ENCODE measurements around the gene PCDHA7.
"Not testable (repeated sequence)": the region's sequence is repeated elsewhere in the genome, so short reads cannot be mapped to it uniquely, and the experiment has no call there.

PCDHA7 gene

DNA sequence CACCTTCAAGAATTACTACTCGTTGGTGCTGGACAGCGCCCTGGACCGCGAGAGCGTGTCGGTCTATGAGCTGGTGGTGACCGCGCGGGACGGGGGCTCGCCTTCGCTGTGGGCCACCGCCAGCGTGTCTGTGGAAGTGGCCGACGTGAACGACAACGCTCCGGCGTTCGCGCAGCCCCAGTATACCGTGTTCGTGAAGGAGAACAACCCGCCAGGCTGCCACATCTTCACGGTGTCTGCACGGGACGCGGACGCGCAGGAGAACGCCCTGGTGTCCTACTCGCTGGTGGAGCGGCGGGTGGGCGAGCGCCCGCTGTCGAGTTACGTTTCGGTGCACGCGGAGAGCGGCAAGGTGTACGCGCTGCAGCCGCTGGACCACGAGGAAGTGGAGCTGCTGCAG is 11.1 kb upstream of the PCDHA7 start:
- in situ Hi-C loops (cut with MboI; ENCODE audit: low sequenced_read_pairs) = not testable (repeated sequence)

DNA sequence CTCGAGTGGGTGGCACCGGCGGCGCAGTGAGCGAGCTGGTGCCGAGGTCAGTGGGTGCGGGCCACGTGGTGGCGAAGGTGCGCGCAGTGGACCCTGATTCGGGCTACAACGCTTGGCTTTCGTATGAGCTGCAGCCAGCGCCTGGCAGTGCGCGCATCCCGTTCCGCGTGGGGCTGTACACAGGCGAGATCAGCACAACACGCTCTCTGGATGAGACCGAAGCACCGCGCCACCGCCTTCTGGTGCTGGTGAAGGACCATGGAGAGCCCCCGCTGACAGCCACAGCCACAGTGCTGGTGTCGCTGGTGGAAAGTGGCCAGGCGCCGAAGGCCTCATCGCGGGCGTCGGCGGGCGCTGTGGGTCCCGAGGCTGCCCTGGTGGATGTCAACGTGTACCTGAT is 10.6 kb upstream of the PCDHA7 start:
- in situ Hi-C loops (cut with MboI; ENCODE audit: low sequenced_read_pairs) = no loop called here

DNA sequence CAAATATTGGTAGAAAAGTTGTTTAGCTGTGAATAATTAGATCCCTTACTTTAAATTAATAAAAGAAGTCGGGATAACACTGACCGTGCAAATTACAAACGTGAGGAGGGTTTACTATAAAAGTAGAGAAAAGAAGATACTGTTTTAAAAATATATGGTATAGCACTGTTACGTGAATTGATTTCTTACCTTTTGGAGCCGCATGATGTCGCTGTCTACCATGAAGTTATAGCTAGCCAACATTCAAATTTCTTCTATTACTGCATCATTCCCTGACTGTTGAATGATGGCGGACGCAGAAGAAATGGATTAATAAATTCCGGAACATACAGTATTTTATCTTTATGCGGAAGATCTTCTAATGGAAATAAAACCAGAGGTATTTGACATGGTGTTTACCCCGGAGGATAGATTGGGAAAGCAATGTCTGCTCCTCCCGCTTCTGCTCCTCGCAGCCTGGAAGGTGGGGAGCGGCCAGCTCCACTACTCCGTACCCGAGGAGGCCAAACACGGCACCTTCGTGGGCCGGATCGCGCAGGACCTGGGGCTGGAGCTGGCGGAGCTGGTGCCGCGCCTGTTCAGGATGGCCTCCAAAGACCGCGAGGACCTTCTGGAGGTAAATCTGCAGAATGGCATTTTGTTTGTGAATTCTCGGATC is 6.2 kb upstream of the PCDHA7 start, which contains the start of gene PCDHA6:
Gene PCDHA6, plus strand, starts transcription at position 257 of the 658 bp plus-strand sequence. Its CDS starts 132 bp downstream, at position 389.
- in situ Hi-C loops (cut with MboI; ENCODE audit: low sequenced_read_pairs) = no loop called here

DNA sequence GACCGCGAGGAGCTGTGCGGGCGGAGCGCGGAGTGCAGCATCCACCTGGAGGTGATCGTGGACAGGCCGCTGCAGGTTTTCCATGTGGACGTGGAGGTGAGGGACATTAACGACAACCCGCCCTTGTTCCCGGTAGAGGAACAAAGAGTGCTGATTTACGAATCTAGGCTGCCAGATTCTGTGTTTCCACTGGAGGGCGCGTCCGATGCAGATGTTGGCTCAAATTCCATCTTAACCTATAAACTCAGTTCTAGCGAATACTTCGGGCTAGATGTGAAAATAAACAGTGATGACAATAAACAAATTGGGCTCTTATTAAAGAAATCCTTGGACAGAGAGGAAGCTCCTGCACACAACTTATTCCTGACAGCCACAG is 5.7 kb upstream of the PCDHA7 start:
- in situ Hi-C loops (cut with MboI; ENCODE audit: low sequenced_read_pairs) = no loop called here

DNA sequence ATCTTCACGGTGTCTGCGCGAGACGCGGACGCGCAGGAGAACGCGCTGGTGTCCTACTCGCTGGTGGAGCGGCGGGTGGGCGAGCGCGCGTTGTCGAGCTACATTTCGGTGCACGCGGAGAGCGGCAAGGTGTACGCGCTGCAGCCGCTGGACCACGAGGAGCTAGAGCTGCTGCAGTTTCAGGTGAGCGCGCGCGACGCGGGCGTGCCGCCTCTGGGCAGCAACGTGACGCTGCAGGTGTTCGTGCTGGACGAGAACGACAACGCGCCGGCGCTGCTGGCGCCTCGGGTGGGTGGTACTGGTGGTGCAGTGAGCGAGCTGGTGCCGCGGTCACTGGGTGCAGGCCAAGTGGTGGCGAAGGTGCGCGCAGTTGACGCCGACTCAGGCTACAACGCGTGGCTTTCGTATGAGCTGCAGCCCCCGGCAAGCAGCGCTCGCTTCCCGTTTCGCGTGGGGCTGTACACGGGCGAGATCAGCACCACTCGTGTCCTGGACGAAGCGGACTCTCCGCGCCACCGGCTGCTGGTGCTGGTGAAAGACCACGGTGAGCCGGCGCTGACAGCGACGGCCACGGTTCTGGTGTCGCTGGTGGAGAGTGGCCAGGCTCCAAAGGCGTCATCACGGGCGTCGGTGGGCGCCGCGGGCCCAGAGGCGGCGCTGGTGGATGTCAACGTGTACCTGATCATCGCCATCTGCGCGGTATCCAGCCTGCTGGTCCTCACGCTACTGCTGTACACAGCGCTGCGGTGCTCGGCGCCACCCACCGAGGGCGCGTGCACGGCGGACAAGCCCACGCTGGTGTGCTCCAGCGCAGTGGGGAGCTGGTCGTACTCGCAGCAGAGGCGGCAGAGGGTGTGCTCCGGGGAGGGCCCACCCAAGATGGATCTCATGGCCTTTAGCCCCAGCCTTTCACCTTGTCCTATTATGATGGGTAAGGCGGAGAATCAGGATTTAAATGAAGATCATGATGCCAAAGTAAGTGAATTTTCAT is 4.3 kb upstream of the PCDHA7 start:
- in situ Hi-C loops (cut with MboI; ENCODE audit: low sequenced_read_pairs) = not testable (repeated sequence)

DNA sequence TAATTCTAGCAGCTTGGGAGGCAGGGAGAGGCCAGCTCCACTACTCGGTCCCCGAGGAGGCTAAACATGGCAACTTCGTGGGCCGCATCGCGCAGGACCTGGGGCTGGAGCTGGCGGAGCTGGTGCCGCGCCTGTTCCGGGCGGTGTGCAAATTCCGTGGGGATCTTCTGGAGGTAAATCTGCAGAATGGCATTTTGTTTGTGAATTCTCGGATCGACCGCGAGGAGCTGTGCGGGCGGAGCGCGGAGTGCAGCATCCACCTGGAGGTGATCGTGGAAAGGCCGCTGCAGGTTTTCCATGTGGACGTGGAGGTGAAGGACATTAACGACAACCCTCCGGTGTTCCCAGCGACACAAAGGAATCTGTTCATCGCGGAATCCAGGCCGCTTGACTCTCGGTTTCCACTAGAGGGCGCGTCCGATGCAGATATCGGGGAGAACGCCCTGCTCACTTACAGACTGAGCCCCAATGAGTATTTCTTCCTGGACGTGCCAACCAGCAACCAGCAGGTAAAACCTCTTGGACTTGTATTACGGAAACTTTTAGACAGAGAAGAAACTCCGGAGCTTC is 455 bp downstream of the PCDHA7 start:
- in situ Hi-C loops (cut with MboI; ENCODE audit: low sequenced_read_pairs) = not testable (repeated sequence)

DNA sequence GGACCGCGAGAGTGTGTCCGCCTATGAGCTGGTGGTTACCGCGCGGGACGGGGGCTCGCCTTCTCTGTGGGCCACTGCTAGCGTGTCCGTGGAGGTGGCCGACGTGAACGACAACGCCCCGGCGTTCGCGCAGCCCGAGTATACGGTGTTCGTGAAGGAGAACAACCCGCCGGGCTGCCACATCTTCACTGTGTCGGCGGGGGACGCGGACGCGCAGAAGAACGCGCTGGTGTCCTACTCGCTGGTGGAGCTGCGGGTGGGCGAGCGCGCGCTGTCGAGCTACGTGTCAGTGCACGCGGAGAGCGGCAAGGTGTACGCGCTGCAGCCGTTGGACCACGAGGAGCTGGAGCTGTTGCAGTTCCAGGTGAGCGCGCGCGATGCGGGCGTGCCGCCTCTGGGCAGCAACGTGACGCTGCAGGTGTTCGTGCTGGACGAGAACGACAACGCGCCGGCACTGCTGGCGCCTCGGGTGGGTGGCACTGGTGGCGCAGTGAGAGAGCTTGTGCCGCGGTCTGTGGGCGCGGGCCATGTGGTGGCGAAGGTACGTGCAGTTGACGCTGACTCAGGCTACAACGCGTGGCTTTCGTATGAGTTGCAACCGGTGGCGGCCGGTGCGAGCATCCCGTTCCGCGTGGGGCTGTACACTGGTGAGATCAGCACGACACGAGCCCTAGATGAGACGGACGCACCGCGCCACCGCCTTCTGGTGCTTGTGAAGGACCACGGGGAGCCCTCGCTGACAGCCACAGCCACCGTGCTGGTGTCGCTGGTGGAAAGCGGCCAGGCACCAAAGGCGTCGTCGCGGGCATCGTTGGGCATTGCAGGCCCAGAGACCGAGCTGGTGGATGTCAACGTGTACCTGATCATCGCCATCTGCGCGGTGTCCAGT is 1.8 kb downstream of the PCDHA7 start:
- in situ Hi-C loops (cut with MboI; ENCODE audit: low sequenced_read_pairs) = no loop called here

DNA sequence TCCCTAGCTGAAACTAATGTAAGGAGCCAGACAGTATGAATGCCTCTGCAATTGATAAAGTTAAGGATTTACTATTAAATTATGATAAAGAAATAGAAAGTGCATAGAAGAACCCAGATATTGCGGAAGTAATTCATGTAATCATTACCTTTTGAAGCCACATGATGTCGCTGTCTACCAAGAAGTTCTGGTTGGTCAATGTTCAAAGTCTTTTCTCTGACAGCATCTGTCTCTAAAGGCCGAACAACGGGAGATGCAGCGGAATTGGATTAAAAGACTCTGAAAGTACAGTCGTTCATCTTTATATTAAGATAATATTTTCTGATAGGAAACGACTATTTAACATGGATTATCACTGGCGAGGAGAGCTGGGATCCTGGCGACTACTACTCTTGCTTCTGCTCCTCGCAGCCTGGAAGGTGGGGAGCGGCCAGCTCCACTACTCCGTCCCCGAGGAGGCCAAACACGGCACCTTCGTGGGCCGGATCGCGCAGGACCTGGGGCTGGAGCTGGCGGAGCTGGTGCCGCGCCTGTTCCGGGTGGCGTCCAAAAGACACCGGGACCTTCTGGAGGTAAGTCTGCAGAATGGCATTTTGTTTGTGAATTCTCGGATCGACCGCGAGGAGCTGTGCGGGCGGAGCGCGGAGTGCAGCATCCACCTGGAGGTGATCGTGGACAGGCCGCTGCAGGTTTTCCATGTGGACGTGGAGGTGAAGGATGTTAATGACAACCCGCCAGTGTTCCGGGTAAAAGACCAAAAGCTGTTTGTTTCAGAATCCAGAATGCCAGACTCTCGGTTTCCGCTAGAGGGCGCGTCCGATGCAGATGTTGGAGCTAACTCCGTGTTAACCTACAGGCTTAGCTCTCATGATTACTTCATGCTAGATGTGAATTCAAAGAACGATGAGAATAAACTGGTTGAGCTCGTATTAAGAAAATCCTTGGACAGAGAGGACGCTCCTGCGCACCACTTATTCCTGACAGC is 7.2 kb downstream of the PCDHA7 start, which contains the start of gene PCDHA8:
Gene PCDHA8, plus strand, starts transcription at position 210 of the 985 bp plus-strand sequence. Its CDS starts 135 bp downstream, at position 345.
- in situ Hi-C loops (cut with MboI; ENCODE audit: low sequenced_read_pairs) = no loop called here

DNA sequence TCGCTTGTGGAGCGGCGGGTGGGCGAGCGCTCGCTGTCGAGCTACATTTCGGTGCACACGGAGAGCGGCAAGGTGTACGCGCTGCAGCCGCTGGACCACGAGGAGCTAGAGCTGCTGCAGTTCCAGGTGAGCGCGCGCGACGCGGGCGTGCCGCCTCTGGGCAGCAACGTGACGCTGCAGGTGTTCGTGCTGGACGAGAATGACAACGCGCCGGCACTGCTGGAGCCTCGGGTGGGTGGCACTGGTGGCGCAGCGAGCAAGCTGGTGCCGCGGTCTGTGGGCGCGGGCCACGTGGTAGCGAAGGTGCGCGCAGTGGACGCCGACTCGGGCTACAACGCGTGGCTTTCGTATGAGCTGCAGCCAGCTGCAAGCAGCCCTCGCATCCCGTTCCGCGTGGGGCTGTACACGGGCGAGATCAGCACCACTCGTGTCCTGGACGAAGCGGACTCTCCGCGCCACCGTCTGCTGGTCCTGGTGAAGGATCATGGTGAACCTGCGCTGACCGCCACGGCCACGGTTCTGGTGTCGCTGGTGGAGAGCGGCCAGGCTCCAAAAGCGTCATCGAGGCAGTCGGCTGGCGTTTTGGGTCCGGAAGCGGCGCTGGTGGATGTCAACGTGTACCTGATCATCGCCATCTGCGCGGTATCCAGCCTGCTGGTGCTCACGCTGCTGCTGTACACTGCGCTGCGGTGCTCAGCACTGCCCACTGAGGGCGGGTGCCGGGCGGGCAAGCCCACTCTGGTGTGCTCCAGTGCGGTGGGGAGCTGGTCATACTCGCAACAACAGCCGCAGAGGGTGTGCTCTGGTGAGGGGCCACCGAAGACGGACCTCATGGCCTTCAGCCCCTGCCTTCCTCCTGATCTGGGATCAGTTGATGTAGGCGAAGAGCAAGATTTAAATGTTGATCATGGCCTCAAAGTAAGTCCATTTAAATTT is 9.0 kb downstream of the PCDHA7 start:
- in situ Hi-C loops (cut with MboI; ENCODE audit: low sequenced_read_pairs) = no loop called here

DNA sequence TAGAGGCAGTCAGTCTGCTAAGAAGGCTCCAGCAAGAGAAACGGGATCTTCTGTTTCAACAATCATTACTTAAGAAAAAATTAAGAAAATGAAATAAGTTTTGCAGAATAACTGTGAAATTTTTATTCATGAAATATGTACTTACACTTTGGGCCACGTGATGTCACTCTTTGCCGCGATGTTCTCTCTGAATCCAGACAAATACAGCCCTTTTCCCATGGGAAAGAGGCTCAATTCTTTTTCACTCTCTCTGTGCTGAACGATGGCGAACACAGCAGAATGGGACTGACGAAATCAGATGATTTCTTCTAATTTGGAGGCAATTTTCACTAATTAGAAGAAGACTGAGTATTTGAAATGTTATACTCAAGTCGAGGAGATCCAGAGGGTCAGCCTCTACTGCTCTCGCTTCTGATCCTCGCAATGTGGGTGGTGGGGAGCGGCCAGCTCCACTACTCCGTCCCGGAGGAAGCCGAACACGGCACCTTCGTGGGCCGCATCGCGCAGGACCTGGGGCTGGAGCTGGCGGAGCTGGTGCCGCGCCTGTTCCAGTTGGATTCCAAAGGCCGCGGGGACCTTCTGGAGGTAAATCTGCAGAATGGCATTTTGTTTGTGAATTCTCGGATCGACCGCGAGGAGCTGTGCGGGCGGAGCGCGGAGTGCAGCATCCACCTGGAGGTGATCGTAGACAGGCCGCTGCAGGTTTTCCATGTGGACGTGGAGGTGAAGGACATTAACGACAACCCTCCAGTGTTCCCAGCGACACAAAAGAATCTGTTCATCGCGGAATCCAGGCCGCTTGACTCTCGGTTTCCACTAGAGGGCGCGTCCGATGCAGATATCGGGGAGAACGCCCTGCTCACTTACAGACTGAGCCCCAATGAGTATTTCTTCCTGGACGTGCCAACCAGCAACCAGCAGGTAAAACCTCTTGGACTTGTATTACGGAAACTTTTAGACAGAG is 14.4 kb downstream of the PCDHA7 start, which contains the start of gene PCDHA9:
Gene PCDHA9, plus strand, starts transcription at position 244 of the 964 bp plus-strand sequence. Its CDS starts 114 bp downstream, at position 358.
- in situ Hi-C loops (cut with MboI; ENCODE audit: low sequenced_read_pairs) = not testable (repeated sequence)

DNA sequence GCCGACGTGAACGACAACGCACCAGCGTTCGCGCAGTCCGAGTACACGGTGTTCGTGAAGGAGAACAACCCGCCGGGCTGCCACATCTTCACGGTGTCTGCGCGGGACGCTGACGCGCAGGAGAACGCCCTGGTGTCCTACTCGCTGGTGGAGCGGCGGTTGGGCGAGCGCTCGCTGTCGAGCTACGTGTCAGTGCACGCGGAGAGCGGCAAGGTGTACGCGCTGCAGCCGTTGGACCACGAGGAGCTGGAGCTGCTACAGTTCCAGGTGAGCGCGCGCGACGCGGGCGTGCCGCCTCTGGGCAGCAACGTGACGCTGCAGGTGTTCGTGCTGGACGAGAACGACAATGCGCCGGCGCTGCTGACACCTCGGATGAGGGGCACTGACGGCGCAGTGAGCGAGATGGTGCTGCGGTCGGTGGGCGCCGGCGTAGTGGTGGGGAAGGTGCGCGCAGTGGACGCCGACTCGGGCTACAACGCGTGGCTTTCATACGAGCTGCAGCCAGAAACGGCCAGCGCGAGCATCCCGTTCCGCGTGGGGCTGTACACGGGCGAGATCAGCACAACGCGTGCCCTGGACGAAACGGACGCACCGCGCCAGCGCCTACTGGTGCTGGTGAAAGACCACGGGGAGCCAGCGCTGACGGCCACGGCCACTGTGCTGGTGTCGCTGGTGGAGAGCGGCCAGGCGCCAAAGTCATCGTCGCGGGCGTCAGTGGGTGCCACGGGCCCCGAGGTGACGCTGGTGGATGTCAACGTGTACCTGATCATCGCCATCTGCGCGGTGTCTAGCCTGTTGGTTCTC is 16.0 kb downstream of the PCDHA7 start:
- in situ Hi-C loops (cut with MboI; ENCODE audit: low sequenced_read_pairs) = not testable (repeated sequence)

DNA sequence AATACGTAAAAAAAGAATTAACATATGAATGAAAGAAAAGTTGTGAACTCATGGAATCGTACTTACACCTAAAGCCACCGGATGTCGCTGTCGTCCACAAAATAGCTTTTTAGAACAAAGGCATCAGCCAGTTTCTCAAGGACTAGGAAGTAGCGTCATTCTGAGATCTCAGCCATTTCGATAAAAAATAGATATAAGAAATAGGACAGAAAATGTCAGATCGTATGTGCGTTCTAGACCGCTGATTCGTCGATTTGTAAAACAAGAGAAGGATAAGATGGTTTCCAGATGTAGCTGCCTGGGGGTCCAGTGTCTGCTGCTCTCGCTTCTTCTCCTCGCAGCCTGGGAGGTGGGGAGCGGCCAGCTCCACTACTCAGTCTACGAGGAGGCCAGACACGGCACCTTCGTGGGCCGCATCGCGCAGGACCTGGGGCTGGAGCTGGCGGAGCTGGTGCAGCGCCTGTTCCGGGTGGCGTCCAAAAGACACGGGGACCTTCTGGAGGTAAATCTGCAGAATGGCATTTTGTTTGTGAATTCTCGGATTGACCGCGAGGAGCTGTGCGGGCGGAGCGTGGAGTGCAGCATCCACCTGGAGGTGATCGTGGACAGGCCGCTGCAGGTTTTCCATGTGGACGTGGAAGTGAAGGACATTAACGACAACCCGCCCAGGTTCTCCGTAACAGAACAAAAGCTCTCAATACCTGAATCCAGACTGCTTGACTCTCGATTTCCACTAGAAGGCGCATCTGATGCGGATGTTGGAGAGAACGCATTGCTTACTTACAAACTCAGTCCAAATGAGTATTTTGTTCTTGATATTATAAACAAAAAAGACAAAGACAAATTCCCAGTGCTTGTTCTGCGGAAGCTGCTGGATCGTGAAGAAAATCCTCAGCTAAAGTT is 22.0 kb downstream of the PCDHA7 start, which contains the start of gene PCDHA10:
Gene PCDHA10, plus strand, starts transcription at position 126 of the 903 bp plus-strand sequence. Its CDS starts 152 bp downstream, at position 278.
- in situ Hi-C loops (cut with MboI; ENCODE audit: low sequenced_read_pairs) = no loop called here

DNA sequence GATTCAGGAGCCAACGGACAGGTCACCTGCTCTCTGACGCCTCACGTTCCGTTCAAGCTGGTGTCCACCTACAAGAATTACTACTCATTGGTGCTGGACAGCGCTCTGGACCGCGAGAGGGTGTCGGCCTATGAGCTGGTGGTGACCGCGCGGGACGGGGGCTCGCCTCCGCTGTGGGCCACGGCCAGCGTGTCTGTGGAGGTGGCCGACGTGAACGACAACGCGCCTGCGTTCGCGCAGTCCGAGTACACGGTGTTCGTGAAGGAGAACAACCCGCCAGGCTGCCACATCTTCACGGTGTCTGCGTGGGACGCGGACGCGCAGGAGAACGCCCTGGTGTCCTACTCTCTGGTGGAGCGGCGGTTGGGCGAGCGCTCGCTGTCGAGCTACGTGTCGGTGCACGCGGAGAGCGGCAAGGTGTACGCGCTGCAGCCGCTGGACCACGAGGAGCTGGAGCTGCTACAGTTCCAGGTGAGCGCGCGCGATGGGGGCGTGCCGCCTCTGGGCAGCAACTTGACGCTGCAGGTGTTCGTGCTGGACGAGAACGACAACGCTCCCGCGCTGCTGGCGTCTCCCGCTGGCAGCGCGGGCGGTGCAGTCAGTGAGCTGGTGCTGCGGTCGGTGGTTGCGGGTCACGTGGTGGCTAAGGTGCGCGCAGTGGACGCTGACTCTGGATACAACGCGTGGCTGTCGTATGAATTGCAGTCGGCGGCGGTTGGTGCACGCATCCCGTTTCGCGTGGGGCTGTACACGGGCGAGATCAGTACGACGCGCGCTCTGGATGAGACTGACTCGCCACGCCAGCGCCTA is 23.3 kb downstream of the PCDHA7 start:
- in situ Hi-C loops (cut with MboI; ENCODE audit: low sequenced_read_pairs) = no loop called here

DNA sequence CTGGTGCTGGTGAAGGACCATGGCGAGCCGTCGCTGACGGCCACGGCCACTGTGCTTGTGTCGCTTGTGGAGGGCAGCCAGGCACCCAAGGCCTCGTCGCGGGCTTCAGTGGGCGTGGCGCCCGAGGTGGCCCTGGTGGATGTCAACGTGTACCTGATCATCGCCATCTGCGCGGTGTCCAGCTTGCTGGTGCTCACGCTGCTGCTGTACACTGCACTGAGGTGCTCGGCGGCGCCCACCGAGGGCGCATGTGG is 23.8 kb downstream of the PCDHA7 start:
- in situ Hi-C loops (cut with MboI; ENCODE audit: low sequenced_read_pairs) = no loop called here
